GM12865 (cell line): ENCODE data around the gene FLAD1.

Source experiments
- DNase-seq: peaks from one replicate; pipeline ENCODE4 v3.0.0; 2010; ENCODE audit warnings: low read depth
- H3K4me3 ChIP-seq: 2 replicates; pipeline ENCODE4 v1.5.1; 2011; ENCODE audit warnings: mild to moderate bottlenecking, low read depth, low read length, control low read depth
- TF ChIP-seq, protein P1 (sequence below): IDR thresholded peaks from 2 replicates; pipeline ENCODE4 v1.5.1; 2011; ENCODE audit warnings: low read length, control low read depth, low read depth, inconsistent platforms; ENCODE audit not compliant: insufficient read depth; ENCODE audit errors: missing control alignments

The FLAD1 gene

DNA sequence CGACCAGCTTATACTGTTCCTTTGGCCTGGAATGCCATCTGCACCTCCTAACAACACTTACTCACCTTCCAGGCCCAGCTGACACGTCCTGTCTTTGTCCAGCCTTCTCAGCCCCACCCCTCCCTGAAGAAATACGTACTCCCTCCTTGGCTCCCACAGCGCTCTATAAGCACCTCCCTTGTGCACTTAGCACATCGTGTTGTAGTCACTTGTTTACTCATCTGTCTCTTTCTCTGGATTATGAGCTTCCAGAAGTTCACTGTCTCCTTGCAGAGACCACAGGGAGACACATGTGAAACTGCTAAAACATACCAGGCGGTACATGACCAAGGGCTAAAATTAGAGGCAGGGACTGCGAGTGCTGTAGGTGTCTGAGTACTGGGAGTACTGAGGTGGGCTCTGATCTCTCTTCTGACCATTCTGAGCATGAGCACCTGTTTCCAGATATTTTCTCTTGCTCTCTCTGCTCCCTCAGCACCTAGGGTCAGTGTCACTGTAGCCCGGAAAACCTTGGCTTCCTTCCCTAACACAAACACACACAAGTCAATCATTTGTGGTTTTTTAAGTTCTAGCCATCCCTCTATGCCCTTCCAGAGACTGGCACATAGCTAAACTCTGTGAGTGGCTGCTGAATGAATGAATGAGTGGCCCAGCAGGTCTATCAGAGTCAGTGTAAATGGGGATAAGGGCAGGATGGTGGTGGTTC, 55.6 kb downstream of the FLAD1 start:
- TF ChIP-seq, protein P1, sequence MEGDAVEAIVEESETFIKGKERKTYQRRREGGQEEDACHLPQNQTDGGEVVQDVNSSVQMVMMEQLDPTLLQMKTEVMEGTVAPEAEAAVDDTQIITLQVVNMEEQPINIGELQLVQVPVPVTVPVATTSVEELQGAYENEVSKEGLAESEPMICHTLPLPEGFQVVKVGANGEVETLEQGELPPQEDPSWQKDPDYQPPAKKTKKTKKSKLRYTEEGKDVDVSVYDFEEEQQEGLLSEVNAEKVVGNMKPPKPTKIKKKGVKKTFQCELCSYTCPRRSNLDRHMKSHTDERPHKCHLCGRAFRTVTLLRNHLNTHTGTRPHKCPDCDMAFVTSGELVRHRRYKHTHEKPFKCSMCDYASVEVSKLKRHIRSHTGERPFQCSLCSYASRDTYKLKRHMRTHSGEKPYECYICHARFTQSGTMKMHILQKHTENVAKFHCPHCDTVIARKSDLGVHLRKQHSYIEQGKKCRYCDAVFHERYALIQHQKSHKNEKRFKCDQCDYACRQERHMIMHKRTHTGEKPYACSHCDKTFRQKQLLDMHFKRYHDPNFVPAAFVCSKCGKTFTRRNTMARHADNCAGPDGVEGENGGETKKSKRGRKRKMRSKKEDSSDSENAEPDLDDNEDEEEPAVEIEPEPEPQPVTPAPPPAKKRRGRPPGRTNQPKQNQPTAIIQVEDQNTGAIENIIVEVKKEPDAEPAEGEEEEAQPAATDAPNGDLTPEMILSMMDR = no peak
- no peak overlapping the region for H3K4me3 ChIP-seq
- DNase-seq = no peak

DNA sequence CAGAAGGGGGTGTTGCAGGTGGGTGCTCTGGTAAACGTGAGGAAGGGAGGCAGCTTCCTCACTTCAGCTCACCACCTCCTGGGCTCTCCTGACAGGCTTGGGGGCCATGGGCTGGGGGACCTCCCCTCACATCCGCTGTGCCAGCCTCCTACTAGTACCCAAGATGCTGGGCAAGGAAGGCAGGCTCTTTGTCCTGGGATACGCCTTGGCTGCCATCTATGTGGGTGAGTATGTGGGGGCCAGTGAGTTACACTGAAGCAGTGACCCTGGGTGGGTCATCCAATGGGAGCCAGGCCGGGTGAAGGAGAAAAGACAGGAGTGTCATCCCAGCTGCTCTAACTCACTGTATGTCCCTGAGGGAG, 56.1 kb downstream of the FLAD1 start:
- no peak for DNase-seq
- no peak overlapping the region for H3K4me3 ChIP-seq
- TF ChIP-seq, protein P1 = no peak

DNA sequence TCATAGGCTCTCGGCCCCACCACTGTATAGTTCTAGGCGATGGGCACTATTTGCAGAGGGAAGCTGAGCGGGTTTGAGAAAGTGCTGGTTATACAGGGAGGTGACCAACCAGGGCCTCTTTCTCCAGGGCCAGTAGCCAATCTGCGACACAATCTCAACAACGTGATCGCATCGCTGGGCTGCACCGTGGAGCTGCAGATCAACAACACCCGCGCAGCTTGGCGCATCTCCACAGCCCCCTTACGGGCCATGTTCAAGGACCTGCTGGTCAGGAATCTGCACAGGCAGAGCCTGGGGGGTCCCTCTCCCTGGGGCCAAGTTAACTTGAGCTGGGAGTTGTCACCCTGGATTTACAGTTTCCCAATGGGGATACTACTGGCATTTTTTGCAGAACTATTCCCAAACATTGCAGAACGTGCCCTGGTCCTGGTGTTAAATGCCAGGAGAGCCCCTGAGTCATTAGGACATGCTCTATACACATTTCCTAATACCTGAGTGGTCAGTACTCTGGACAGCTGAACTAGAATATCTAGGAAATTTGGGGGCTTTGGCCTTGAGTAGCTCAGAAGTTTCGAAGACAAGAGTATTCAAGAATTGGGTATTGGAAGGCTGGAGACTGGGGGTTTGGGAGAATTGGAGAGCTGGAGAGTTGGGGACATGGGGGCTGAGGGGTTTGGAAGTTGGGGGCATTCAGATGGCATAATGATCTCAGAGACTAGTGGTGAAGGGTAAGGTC, 57.4 kb downstream of the FLAD1 start:
- no peak for DNase-seq
- TF ChIP-seq, protein P1 = no peak
- H3K4me3 ChIP-seq = no peak overlapping the region
